ENCODE data around the gene CUL2.

DNA sequence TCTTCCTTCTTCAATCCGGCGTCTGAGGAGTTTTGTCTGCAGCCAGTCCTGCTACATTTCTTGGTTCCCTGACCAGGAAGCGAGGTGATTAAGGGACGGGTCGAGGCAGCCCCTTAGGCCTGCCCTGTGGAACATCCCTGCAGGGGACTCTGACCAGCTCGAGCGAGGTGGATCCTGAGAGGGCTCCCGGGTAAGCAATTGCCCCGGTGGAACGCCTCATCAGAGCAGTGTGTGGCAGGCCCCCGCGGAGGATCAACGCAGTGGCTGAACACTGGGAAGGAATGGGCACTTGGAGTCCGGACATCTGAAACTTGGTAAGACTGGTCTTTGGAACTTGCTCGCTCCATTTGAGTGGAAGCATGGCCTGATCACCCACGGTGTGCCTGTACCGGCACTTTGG is 121.0 kb downstream of the CUL2 start:
- TF ChIP-seq POLR2AphosphoS5 (IDR thresholded peaks at IDR 0.05; ENCODE audit: borderline replicate concordance, low read depth, low read length) (no peak), EZH2 (IDR thresholded peaks at IDR 0.05) (no peak), FOXP2 (optimal IDR thresholded peaks at IDR 0.05; ENCODE audit: control extremely low read depth, extremely low read length, insufficient read depth) (no peak)

Data from SK-N-MC (cell line).